Ishikawa (cell line): ENCODE measurements around the gene PRICKLE2.

Experiments used
- CEBPB ChIP-seq: IDR thresholded peaks from 2 replicates; pipeline ENCODE4 v1.6.1; 2012
- CREB1 ChIP-seq: IDR thresholded peaks from 2 replicates; pipeline ENCODE4 v1.6.1; 2012; ENCODE audit warnings: low read depth
- EGR1 ChIP-seq: IDR thresholded peaks from 2 replicates; pipeline ENCODE4 v1.6.1; 2012
- EP300 ChIP-seq: IDR thresholded peaks from 2 replicates; pipeline ENCODE4 v1.6.1; 2012; ENCODE audit warnings: borderline replicate concordance
- FOXM1 ChIP-seq: IDR thresholded peaks from 2 replicates; pipeline ENCODE4 v1.6.1; 2012; ENCODE audit warnings: low read depth, borderline replicate concordance
- MAX ChIP-seq: IDR thresholded peaks from 2 replicates; pipeline ENCODE4 v1.6.1; 2012
- NFIC ChIP-seq: IDR thresholded peaks from 2 replicates; pipeline ENCODE4 v1.6.1; 2012
- RAD21 ChIP-seq: IDR thresholded peaks from 2 replicates; pipeline ENCODE4 v1.6.1; 2012; ENCODE audit warnings: low read depth
- TAF1 ChIP-seq: IDR thresholded peaks from 2 replicates; pipeline ENCODE4 v1.6.1; 2012; ENCODE audit warnings: low read depth, mild to moderate bottlenecking
- TCF12 ChIP-seq: IDR thresholded peaks from 2 replicates; pipeline ENCODE4 v1.6.1; 2012; ENCODE audit warnings: low read depth
- TEAD4 ChIP-seq: IDR thresholded peaks from 2 replicates; pipeline ENCODE4 v1.6.1; 2012
- YY1 ChIP-seq: IDR thresholded peaks from 2 replicates; pipeline ENCODE4 v1.6.1; 2012; ENCODE audit warnings: low read depth
- ZBTB7A ChIP-seq: IDR thresholded peaks from 2 replicates; pipeline ENCODE4 v1.6.1; 2012; ENCODE audit warnings: low read depth
- TF ChIP-seq, protein P1 (sequence below): IDR thresholded peaks from 2 replicates; pipeline ENCODE4 v1.6.1; 2012
- TF ChIP-seq, protein P2 (sequence below): IDR thresholded peaks from 2 replicates; pipeline ENCODE4 v1.6.1; 2012; ENCODE audit warnings: low read depth, mild to moderate bottlenecking

Gene PRICKLE2

GRCh38 chr3:64160000-64160695, 65.1 kb downstream of the PRICKLE2 start:
- no peak for TF ChIP-seq YY1
- TF ChIP-seq MAX: peak; percentile 65
- TF ChIP-seq, protein P1, sequence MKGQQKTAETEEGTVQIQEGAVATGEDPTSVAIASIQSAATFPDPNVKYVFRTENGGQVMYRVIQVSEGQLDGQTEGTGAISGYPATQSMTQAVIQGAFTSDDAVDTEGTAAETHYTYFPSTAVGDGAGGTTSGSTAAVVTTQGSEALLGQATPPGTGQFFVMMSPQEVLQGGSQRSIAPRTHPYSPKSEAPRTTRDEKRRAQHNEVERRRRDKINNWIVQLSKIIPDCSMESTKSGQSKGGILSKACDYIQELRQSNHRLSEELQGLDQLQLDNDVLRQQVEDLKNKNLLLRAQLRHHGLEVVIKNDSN: peak; percentile 29; the same call in 1 of the 2 replicates
- no peak for TF ChIP-seq CEBPB
- no peak for TF ChIP-seq TEAD4
- TF ChIP-seq RAD21: no peak

GRCh38 chr3:64158334-64158733, 66.9 kb downstream of the PRICKLE2 start:
- TF ChIP-seq ZBTB7A (no peak), NFIC (peak; percentile 70), EP300 (peak; percentile 18; the same call in 1 of the 2 replicates)

GRCh38 chr3:64157150-64158035, 67.9 kb downstream of the PRICKLE2 start:
- TF ChIP-seq MAX (no peak), ZBTB7A (no peak), CREB1 (no peak), EP300 (no peak)
- TF ChIP-seq, protein P1: no peak

GRCh38 chr3:64155328-64155727, 69.9 kb downstream of the PRICKLE2 start:
- TF ChIP-seq ZBTB7A (no peak), TCF12 (no peak), YY1 (no peak), EP300 (no peak), RAD21 (no peak), NFIC (no peak), CEBPB (no peak), FOXM1 (no peak), TEAD4 (no peak), TAF1 (no peak), EGR1 (no peak), MAX (no peak), CREB1 (no peak)
- TF ChIP-seq, protein P2, sequence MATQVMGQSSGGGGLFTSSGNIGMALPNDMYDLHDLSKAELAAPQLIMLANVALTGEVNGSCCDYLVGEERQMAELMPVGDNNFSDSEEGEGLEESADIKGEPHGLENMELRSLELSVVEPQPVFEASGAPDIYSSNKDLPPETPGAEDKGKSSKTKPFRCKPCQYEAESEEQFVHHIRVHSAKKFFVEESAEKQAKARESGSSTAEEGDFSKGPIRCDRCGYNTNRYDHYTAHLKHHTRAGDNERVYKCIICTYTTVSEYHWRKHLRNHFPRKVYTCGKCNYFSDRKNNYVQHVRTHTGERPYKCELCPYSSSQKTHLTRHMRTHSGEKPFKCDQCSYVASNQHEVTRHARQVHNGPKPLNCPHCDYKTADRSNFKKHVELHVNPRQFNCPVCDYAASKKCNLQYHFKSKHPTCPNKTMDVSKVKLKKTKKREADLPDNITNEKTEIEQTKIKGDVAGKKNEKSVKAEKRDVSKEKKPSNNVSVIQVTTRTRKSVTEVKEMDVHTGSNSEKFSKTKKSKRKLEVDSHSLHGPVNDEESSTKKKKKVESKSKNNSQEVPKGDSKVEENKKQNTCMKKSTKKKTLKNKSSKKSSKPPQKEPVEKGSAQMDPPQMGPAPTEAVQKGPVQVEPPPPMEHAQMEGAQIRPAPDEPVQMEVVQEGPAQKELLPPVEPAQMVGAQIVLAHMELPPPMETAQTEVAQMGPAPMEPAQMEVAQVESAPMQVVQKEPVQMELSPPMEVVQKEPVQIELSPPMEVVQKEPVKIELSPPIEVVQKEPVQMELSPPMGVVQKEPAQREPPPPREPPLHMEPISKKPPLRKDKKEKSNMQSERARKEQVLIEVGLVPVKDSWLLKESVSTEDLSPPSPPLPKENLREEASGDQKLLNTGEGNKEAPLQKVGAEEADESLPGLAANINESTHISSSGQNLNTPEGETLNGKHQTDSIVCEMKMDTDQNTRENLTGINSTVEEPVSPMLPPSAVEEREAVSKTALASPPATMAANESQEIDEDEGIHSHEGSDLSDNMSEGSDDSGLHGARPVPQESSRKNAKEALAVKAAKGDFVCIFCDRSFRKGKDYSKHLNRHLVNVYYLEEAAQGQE: no peak
- TF ChIP-seq, protein P1: no peak

- TF ChIP-seq NFIC (no peak), CEBPB (no peak)
Measured at GRCh38 chr3:64152676-64153466, 72.4 kb downstream of the PRICKLE2 start.

DNA sequence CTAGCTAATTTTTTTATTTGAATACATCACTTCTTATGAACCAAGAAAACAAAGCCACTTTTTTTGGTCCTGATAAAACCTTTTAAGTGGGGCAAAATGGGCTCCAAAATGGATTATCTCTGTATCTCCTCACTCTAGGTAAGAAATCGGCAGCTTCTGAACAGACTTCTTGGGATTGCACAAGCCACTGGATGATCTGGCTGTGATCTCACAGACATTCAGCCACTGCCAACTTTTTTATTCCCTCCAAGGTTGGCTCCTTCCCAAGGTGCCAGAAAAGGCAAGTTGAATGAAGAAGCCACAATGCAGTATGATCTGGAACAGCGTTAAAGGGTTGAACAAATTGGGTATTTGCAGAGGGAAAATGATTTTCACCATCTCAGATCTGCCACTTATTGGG, 73.2 kb downstream of the PRICKLE2 start:
- TF ChIP-seq CREB1: no peak

DNA sequence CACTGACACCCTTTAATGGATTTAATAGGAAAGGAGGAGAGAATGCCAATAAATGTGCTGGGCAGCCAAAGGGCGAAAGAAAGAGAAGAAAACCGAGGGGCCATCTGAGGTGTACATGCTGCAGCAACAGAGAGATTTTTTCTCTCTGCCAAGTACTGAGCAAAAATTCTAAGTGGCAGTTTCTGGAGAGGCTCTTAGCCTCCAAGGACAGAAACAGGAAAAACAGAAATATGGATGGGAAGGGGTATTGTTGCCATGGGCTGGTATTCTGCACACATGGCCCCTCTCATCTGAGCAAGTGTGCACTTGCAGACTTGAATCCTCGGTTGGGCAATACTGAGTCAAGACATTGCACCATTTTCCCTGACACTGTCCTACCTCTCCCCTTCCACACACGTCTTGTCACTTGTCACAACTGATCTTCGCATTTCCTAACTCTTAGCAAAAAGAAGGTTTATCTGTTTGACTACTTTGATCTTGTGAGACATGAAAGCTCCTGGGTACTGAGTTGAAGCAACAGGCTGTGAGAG, 73.9 kb downstream of the PRICKLE2 start:
- no peak for TF ChIP-seq TAF1
- no peak for TF ChIP-seq TCF12
- TF ChIP-seq RAD21: no peak
- TF ChIP-seq CEBPB: no peak
- no peak for TF ChIP-seq ZBTB7A
- TF ChIP-seq, protein P2: no peak
- TF ChIP-seq, protein P1: no peak
- TF ChIP-seq TEAD4: no peak
- no peak for TF ChIP-seq FOXM1
- no peak for TF ChIP-seq EGR1
- TF ChIP-seq EP300: no peak
- no peak for TF ChIP-seq MAX
- TF ChIP-seq CREB1: no peak
- no peak for TF ChIP-seq YY1
- no peak for TF ChIP-seq NFIC
